BLaER1 (cell line): ENCODE data around the gene KIF23.

Source experiments
- H3K27ac ChIP-seq: shearing (Covaris generic); formaldehyde crosslinking; 2 replicates; pipeline ENCODE4 v1.8.1; 2022
- H3K27me3 ChIP-seq: shearing (Covaris generic); formaldehyde crosslinking; 2 replicates; pipeline ENCODE4 v1.8.1; 2022
- H3K36me3 ChIP-seq: shearing (Covaris generic); formaldehyde crosslinking; 2 replicates; pipeline ENCODE4 v1.8.1; 2022
- H3K4me1 ChIP-seq: shearing (Covaris generic); formaldehyde crosslinking; 2 replicates; pipeline ENCODE4 v1.8.1; 2022
- H3K4me2 ChIP-seq: shearing (Covaris generic); formaldehyde crosslinking; 2 replicates; pipeline ENCODE4 v1.8.1; 2022
- H3K4me3 ChIP-seq: shearing (Covaris generic); formaldehyde crosslinking; 2 replicates; pipeline ENCODE4 v1.8.1; 2022
- H3K9ac ChIP-seq: shearing (Covaris generic); formaldehyde crosslinking; 2 replicates; pipeline ENCODE4 v1.8.1; 2022
- H3K9me3 ChIP-seq: shearing (Covaris generic); formaldehyde crosslinking; 2 replicates; pipeline ENCODE4 v1.8.1; 2022
- H4K20me1 ChIP-seq: shearing (Covaris generic); formaldehyde crosslinking; 2 replicates; pipeline ENCODE4 v1.8.1; 2022
- Cebpa-rat ChIP-seq: shearing (Covaris generic); IDR thresholded peaks from 2 replicates; pipeline ENCODE4 v1.8.1; 2022

The KIF23 gene

DNA sequence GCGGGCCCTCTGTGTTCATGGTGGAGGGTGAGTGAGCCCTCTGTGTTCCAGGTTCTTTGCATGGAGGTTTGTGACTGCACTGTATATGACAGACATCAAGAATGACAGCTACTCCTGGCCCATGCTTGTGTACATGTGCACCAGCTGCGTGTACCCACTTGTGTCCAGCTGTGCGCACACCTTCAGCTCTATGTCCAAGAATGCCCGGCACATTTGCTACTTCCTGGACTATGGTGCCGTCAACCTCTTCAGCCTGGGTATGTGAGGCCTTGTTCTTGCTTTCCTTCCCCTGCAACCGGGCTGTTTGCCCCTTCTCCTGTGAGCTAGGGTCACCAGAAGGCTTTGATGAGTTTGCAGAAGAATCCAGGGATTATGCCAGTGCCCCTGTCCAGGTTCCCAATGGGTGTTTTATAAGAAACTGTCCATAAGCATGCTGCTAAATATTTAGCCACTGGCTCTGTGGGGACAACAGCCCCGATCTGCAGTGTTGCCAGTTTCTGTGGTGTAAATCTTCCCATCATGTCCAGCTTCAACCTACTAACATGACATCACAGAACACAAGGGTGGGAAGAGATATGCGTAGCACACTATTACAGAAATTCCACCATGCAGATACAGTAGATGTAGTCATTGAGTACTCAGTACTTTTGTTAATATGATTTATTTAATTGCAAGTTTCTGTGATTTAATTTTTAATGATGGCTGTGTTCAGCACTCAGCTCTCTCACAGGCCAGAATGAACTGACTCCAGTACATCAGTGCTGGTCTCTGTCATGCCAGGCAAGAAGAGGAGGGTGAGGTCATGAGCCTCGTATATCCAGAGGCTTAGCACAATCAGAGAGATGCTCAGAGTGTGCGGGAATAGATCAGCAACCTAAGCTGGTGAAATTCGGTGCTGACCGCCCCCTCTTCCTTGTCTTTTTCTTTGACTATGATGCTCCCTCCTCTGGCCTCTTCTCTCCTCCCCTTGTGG is 29.2 kb upstream of the KIF23 start:
- no peak overlapping the region for H3K27ac ChIP-seq
- no peak overlapping the region for H3K4me2 ChIP-seq
- no peak overlapping the region for H3K4me3 ChIP-seq
- H3K27me3 ChIP-seq, result no peaks in the 10 kb centered on the region
- H4K20me1 ChIP-seq, result no peaks in the 10 kb centered on the region
- H3K9me3 ChIP-seq, result no peaks in the 10 kb centered on the region
- no peak for TF ChIP-seq Cebpa-rat
- H3K36me3 ChIP-seq, result no peaks in the 10 kb centered on the region
- no peak overlapping the region for H3K9ac ChIP-seq
- no peaks in the 10 kb centered on the region for H3K4me1 ChIP-seq

DNA sequence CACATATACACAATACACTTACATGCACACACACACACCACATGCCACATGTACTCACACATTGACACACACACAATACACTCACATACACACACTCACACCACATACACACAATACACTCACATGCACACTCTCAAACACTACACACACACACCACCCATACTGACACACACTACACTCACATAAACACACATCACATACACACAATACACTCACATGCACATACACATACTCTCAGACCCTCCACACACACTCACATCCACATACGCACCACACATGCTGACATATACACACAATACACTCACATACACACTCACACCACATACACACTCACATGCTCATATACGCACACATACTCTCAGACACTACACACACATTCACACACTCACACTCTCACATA is 28.3 kb upstream of the KIF23 start:
- Histone ChIP-seq H3K36me3 (no peaks in the 10 kb centered on the region), H3K4me1 (no peaks in the 10 kb centered on the region), H3K9ac (no peak overlapping the region), H3K4me3 (no peak overlapping the region), H4K20me1 (no peaks in the 10 kb centered on the region), H3K27me3 (no peaks in the 10 kb centered on the region), H3K9me3 (no peaks in the 10 kb centered on the region), H3K4me2 (no peak overlapping the region), H3K27ac (no peak overlapping the region)
- no peak for TF ChIP-seq Cebpa-rat

DNA sequence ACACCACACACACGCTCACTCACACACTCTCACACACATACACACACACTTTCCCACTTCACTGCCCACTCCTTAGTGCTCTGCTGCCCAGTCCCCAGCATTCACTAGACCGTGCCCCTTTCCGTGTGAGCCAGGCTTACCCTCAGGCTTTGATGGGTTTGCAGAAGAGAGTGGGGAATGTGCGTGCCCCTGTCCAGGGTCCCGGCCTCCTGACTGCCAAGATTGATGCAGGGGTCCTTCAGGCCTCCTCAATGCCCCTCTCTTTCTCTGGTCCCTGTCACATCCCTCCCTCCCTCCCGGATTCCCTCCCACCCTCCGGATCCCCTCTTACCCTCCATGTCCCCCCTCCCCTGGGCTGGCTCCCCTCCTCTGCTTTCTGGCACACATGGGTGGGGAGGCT is 27.9 kb upstream of the KIF23 start:
- H3K4me3 ChIP-seq, result no peak overlapping the region
- TF ChIP-seq Cebpa-rat, result no peak
- no peaks in the 10 kb centered on the region for H3K27me3 ChIP-seq
- no peak overlapping the region for H3K9ac ChIP-seq
- no peak overlapping the region for H3K27ac ChIP-seq
- H3K36me3 ChIP-seq, result no peaks in the 10 kb centered on the region
- H3K9me3 ChIP-seq, result no peaks in the 10 kb centered on the region
- no peak overlapping the region for H3K4me2 ChIP-seq
- H4K20me1 ChIP-seq, result no peaks in the 10 kb centered on the region
- H3K4me1 ChIP-seq, result no peaks in the 10 kb centered on the region

DNA sequence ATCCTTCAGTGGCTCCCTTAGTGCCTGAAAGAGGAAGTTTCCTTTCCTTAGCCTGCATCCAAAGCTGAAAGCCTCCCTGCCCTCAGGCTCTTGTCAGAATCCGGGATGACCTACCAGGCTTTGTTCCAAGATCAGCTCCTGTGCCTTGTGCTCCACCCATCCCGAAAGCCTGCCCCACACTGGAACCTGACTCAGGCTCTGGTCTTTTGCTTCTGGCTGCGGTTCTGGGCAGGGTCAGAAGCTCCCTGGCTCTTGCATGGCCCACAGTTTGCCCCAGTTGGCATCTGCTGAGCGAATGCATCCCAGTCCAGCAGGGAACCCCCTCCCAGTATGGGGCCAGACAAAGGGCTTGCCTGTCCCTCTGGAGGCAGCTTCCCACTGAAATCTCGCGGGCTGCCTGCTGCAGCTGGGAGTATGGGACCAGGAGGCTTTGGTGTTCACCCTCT is 25.9 kb upstream of the KIF23 start:
- Histone ChIP-seq H4K20me1 (no peaks in the 10 kb centered on the region), H3K27ac (no peak overlapping the region), H3K27me3 (no peaks in the 10 kb centered on the region), H3K4me1 (no peaks in the 10 kb centered on the region), H3K9ac (no peak overlapping the region), H3K9me3 (no peaks in the 10 kb centered on the region), H3K4me3 (no peak overlapping the region), H3K36me3 (no peaks in the 10 kb centered on the region), H3K4me2 (no peak overlapping the region)
- TF ChIP-seq Cebpa-rat, result no peak

- no peaks in the 10 kb centered on the region for H4K20me1 ChIP-seq
- no peak overlapping the region for H3K4me3 ChIP-seq
- TF ChIP-seq Cebpa-rat, result no peak
- H3K4me1 ChIP-seq, result peaks cover 4% of the 10 kb centered on the region; the same call in 1 of the 2 replicates
- H3K36me3 ChIP-seq, result no peaks in the 10 kb centered on the region
- no peak overlapping the region for H3K9ac ChIP-seq
- H3K9me3 ChIP-seq, result no peaks in the 10 kb centered on the region
- no peaks in the 10 kb centered on the region for H3K27me3 ChIP-seq
- H3K4me2 ChIP-seq, result no peak overlapping the region
- H3K27ac ChIP-seq, result no peak overlapping the region
Observed at GRCh38 chr15:69389426-69389825, 24.7 kb upstream of the KIF23 start.

DNA sequence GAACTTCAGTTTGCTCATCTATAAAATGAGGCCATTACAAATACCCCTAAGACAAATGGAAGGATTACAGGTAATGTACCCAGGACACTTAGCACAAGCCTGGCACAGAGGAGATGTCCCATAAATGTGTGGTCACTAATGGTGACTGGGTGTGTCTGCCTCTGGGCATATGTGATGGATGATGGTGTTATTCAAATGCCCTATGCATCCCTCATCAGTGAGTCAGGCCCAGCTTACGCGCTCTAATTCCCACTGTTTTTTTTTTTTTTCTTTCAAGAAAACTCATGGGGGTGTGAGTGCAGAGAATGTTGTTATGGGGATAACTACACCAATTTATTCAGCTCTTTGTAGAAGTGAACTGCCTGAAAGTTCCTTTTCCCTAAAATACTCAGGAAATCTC is 23.6 kb upstream of the KIF23 start:
- peaks cover 5% of the 10 kb centered on the region; the same call in 1 of the 2 replicates for H3K4me1 ChIP-seq
- no peaks in the 10 kb centered on the region for H3K9me3 ChIP-seq
- no peak overlapping the region for H3K4me2 ChIP-seq
- no peak overlapping the region for H3K4me3 ChIP-seq
- TF ChIP-seq Cebpa-rat, result no peak
- no peak overlapping the region for H3K27ac ChIP-seq
- H3K36me3 ChIP-seq, result no peaks in the 10 kb centered on the region
- H3K27me3 ChIP-seq, result no peaks in the 10 kb centered on the region
- no peak overlapping the region for H3K9ac ChIP-seq
- no peaks in the 10 kb centered on the region for H4K20me1 ChIP-seq

DNA sequence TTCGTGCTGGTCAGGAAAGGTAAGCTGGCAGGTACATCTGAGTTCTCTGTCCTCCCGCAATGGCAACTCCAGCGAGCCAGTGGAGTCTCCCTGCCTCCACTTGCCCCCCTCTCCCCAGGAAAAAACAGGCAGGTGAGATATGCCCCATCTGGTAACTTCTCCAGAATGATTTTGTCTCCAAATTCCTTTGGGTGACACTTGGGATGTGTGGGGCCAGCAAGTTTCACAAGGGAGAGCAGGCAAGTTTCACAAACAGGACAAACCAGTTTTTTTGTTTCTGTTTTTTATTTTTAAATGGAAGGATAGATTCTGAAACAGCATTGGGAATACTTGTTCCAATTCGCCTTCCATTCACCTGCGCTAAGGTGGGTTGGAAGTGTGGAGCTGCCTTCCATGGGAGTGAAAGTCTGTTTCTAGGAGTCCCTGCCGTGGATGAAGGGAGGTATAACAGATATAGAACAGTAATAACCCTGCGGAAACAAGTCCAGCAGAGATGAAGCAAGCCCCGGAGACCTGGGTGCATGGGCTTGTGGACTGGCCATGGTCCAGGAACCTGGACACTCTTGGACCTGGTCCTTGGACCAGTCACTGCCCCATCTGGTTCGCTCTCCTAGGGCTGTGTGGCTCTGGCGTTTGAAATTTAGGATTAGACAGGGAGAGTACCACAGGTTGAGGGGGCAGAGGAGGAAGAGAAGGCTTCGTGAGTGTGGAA is 22.9 kb upstream of the KIF23 start:
- Histone ChIP-seq H3K4me3 (no peak overlapping the region), H3K9me3 (no peaks in the 10 kb centered on the region), H4K20me1 (no peaks in the 10 kb centered on the region), H3K27ac (no peak overlapping the region), H3K27me3 (no peaks in the 10 kb centered on the region), H3K9ac (no peak overlapping the region), H3K4me2 (no peak overlapping the region), H3K36me3 (no peaks in the 10 kb centered on the region), H3K4me1 (peaks cover 5% of the 10 kb centered on the region; the same call in 1 of the 2 replicates)
- TF ChIP-seq Cebpa-rat, result no peak

DNA sequence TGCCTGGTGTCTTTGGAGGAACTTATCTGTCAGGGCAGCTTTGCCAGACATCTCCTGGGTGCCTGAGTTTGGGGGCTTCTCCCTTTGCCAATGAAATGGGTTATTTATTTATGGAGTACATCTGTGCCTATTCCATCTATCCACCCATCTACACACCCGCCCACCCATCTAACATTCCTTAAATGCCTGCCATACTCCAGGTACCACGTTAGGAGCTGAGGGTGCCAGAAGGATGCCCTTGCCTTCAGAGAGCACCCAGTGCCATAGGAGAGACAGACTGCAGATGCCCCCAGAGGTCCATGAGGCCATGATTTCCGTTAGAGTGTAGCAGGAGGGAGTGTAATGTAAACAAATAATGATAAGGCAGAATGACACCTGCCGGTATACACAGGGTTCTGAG is 21.8 kb upstream of the KIF23 start:
- H3K9ac ChIP-seq, result no peak overlapping the region
- no peak overlapping the region for H3K4me2 ChIP-seq
- TF ChIP-seq Cebpa-rat, result no peak
- H3K27ac ChIP-seq, result no peak overlapping the region
- no peak overlapping the region for H3K4me3 ChIP-seq
- H4K20me1 ChIP-seq, result no peaks in the 10 kb centered on the region
- no peaks in the 10 kb centered on the region for H3K36me3 ChIP-seq
- no peaks in the 10 kb centered on the region for H3K27me3 ChIP-seq
- no peaks in the 10 kb centered on the region for H3K9me3 ChIP-seq
- peaks cover 5% of the 10 kb centered on the region; the same call in 1 of the 2 replicates for H3K4me1 ChIP-seq

- no peaks in the 10 kb centered on the region for H4K20me1 ChIP-seq
- no peaks in the 10 kb centered on the region for H3K9me3 ChIP-seq
- H3K4me1 ChIP-seq, result peaks cover 17% of the 10 kb centered on the region
- H3K4me3 ChIP-seq, result no peak overlapping the region
- peak overlapping the region; percentile 34; the same call in 1 of the 2 replicates for H3K4me2 ChIP-seq
- no peak overlapping the region for H3K9ac ChIP-seq
- TF ChIP-seq Cebpa-rat, result no peak
- no peaks in the 10 kb centered on the region for H3K27me3 ChIP-seq
- no peak overlapping the region for H3K27ac ChIP-seq
- H3K36me3 ChIP-seq, result no peaks in the 10 kb centered on the region
Observed at GRCh38 chr15:69393831-69394491, 20.2 kb upstream of the KIF23 start.
